ENCODE measurements around the gene FKBP2. TPM values are rescaled to one million over a fixed set of nuclear protein-coding genes. Genes with fewer than 3 reads are reported as not detected.

Gene FKBP2
- total and polyA plus RNA-seq, 2 of the 13 experiments (the other 11 are each of a cell fraction or from before 2014, with no cell fraction given) = 30.1 to 53.3 TPM

DNA sequence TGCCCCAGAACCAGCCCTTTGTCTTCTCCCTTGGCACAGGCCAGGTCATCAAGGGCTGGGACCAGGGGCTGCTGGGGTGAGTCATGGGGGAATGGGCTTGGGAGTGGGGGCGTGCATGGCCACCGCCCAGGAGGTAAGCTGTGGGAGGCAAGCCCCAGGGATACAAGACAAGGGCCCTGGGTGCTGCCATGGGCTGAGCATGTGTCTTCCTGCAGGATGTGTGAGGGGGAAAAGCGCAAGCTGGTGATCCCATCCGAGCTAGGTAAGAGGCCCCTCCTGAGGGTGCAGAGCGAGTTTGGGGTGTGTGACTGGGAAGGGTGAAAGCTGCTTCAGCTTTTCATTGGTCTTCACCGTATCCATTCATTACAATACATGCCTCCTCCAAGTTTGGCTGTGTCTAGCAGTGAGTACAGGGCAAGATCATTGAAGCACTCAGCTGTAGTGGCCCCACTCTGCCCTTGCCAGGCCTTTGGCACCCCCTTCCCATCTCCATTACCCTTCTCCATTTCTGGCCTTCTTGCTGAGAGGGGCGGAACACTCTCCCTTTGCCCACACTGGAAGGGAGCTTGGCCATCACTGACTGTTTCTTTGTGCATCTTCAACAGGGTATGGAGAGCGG, 2.5 kb downstream of the FKBP2 start (continued):
- TF ChIP-seq FOSL2 (CRISPR knock-in tag; IDR thresholded peaks at IDR 0.05) (0 out of 2 replicates have a peak, but pooled peaks have one; percentile 17), POLR2A (IDR thresholded peaks at IDR 0.05; ENCODE audit: insufficient read depth in 1 of 2, low read depth in 2 of 2, low read length in 2 of 2) (peak in 1 of 2 experiments; percentile 15; a peak in 1 of 4 replicates)

- FAIRE-seq = no peak
- no peak overlapping the region for H3K4me3 ChIP-seq (replicated peaks in 1 of 3; ENCODE audit: insufficient read depth in 1 of 3, low read depth in 2 of 3, low read length in 3 of 3)
- no peak for TF ChIP-seq ZBTB44 (CRISPR knock-in tag; IDR thresholded peaks at IDR 0.05)
- TF ChIP-seq, protein P1, sequence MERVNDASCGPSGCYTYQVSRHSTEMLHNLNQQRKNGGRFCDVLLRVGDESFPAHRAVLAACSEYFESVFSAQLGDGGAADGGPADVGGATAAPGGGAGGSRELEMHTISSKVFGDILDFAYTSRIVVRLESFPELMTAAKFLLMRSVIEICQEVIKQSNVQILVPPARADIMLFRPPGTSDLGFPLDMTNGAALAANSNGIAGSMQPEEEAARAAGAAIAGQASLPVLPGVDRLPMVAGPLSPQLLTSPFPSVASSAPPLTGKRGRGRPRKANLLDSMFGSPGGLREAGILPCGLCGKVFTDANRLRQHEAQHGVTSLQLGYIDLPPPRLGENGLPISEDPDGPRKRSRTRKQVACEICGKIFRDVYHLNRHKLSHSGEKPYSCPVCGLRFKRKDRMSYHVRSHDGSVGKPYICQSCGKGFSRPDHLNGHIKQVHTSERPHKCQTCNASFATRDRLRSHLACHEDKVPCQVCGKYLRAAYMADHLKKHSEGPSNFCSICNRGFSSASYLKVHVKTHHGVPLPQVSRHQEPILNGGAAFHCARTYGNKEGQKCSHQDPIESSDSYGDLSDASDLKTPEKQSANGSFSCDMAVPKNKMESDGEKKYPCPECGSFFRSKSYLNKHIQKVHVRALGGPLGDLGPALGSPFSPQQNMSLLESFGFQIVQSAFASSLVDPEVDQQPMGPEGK (CRISPR knock-in tag; IDR thresholded peaks at IDR 0.05) = no peak
- no peak for TF ChIP-seq ZNF20 (CRISPR knock-in tag; IDR thresholded peaks at IDR 0.05)
- TF ChIP-seq PRMT3 (CRISPR knock-in tag; IDR thresholded peaks at IDR 0.05; ENCODE audit: borderline replicate concordance, low read depth) = no peak
- TF ChIP-seq, protein P2, sequence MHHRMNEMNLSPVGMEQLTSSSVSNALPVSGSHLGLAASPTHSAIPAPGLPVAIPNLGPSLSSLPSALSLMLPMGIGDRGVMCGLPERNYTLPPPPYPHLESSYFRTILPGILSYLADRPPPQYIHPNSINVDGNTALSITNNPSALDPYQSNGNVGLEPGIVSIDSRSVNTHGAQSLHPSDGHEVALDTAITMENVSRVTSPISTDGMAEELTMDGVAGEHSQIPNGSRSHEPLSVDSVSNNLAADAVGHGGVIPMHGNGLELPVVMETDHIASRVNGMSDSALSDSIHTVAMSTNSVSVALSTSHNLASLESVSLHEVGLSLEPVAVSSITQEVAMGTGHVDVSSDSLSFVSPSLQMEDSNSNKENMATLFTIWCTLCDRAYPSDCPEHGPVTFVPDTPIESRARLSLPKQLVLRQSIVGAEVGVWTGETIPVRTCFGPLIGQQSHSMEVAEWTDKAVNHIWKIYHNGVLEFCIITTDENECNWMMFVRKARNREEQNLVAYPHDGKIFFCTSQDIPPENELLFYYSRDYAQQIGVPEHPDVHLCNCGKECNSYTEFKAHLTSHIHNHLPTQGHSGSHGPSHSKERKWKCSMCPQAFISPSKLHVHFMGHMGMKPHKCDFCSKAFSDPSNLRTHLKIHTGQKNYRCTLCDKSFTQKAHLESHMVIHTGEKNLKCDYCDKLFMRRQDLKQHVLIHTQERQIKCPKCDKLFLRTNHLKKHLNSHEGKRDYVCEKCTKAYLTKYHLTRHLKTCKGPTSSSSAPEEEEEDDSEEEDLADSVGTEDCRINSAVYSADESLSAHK (CRISPR knock-in tag; IDR thresholded peaks at IDR 0.05; ENCODE audit: borderline replicate concordance) = no peak
- no peak for TF ChIP-seq ZNF530 (CRISPR knock-in tag; IDR thresholded peaks at IDR 0.05; ENCODE audit: low read depth)
- no peak for TF ChIP-seq MIER2 (CRISPR knock-in tag; IDR thresholded peaks at IDR 0.05)
- TF ChIP-seq HMGXB4 (CRISPR knock-in tag; IDR thresholded peaks at IDR 0.05; ENCODE audit: borderline replicate concordance in 1 of 2, low read depth in 1 of 2) = no peak
- TF ChIP-seq ZNF75D (CRISPR knock-in tag; IDR thresholded peaks at IDR 0.05; ENCODE audit: borderline replicate concordance) = 0 out of 2 replicates have a peak, but pooled peaks have one; percentile 29
Observed at GRCh38 chr11:64244107-64244506, 3.2 kb downstream of the FKBP2 start.

More at GRCh38 chr11:64244107-64244506, 3.2 kb downstream of the FKBP2 start:
- Histone ChIP-seq H3K36me3 (replicated peaks in 1 of 2; ENCODE audit: control insufficient read depth in 1 of 2, insufficient read depth in 2 of 2, low read length in 2 of 2) (peaks cover 0 to 11% of the 10 kb centered on the region in 2 experiments; a peak in 2 of 5 replicates), H3K9me3 (ENCODE audit: low read length) (no peaks in the 10 kb centered on the region), H3K27ac (ENCODE audit: extremely low read length, insufficient read depth, low read length) (no peak overlapping the region), H3K4me1 (ENCODE audit: insufficient read depth, low read length) (peaks cover 56% of the 10 kb centered on the region), H4K20me1 (ENCODE audit: insufficient read depth, low read length) (no peaks in the 10 kb centered on the region), H3K79me2 (ENCODE audit: insufficient read depth, low read length) (peaks cover 26% of the 10 kb centered on the region), H3K4me2 (ENCODE audit: low read depth, low read length) (no peak overlapping the region), H3K27me3 (ENCODE audit: control insufficient read depth in 1 of 2, insufficient read depth in 2 of 2, low read length in 2 of 2) (no peaks in the 10 kb centered on the region; a peak in 1 of 5 replicates), H3K9ac (ENCODE audit: insufficient read depth, low read depth, low read length) (no peak overlapping the region), H2AFZ (ENCODE audit: low read length) (no peak overlapping the region)
- in situ Hi-C loops (cut with HindIII; ENCODE audit: extremely low pct_ligation_motif_present, low pct_unique_long_range_greater_than_20kb) = loop anchor here (5.0 kb wide), 1 partner anchor 58 kb away; the partner anchor contains the start of gene CATSPERZ
- no peak for DNase-seq (ENCODE audit: low spot score)
- intact Hi-C loops (cut with micrococcal nuclease; ENCODE audit: unreplicated experiment) = loop anchor here (5.0 kb wide), 1 partner anchor 57 kb away; the partner anchor contains the start of gene STIP1
- BruUV-seq (replicated peaks) = TSS peak; percentile 27
- WGBS (ENCODE audit: low lambda C conversion rate) = 73% methylated on average over 5 of the region's 5 CpGs
- CTCF ChIA-PET (ENCODE audit: low intra/inter-chr PET ratio, low total read pairs) = no interaction called here
- POLR2A ChIA-PET = interaction anchor here (1.2 to 8.3 kb wide), 4 partner anchors 17 to 66 kb away, joined by 3 to 113 read pairs (median 11); partner anchors contain the start of genes NUDT22 and TRPT1
- no peak for ATAC-seq

Data from HepG2 (cell line).